ENCODE results near the gene FRAS1.

- TF ChIP-seq CTCF (IDR thresholded peaks at IDR 0.05; ENCODE audit: control extremely low read depth in 1 of 3, insufficient read depth in 1 of 3, low read depth in 1 of 3, low read length in 3 of 3) (no peak), TBP (IDR thresholded peaks at IDR 0.05; ENCODE audit: low read depth, low read length) (no peak), HDAC2 (IDR thresholded peaks at IDR 0.05; ENCODE audit: borderline replicate concordance in 1 of 2, low read depth in 2 of 2, low read length in 2 of 2) (no peak), PHF8 (conservative IDR thresholded peaks at IDR 0.05; ENCODE audit: low read depth, low read length) (no peak), POLR2A (IDR thresholded peaks at IDR 0.05; ENCODE audit: control extremely low read depth in 1 of 2, low read depth in 2 of 2, low read length in 2 of 2) (no peak), EZH2 (IDR thresholded peaks at IDR 0.05; ENCODE audit: low read depth, low read length, severe bottlenecking) (no peak), BRCA1 (IDR thresholded peaks at IDR 0.05; ENCODE audit: low read depth, low read length) (no peak), GABPA (IDR thresholded peaks at IDR 0.05; ENCODE audit: borderline replicate concordance, insufficient read depth, low read length) (no peak), BCL11A (IDR thresholded peaks at IDR 0.05; ENCODE audit: low read depth in 2 of 2, low read length in 2 of 2) (no peak), JUND (IDR thresholded peaks at IDR 0.05; ENCODE audit: low read length) (no peak)
Observed at GRCh38 chr4:78039678-78040077, 17.4 kb upstream of the FRAS1 start.

Measured in H1 (cell line).